Measurements from ENCODE around the gene HLA-DOB. TPM values are rescaled to one million over a fixed set of nuclear protein-coding genes. Genes with fewer than 3 reads are reported as not detected.
"Not testable (repeated sequence)": the region's sequence is repeated elsewhere in the genome, so short reads cannot be mapped to it uniquely, and the experiment has no call there.

The HLA-DOB gene
- total and polyA plus RNA-seq, 4 donors: 1.2 to 2.7 (median 1.4) TPM

- Histone ChIP-seq H3K9me3 (ENCODE audit: control insufficient read depth in 4 of 4, insufficient read depth in 3 of 4, low read length in 3 of 4) (peaks cover 0 to 2% (median 0%) of the 10 kb centered on the region in 4 donors), H3K4me1 (ENCODE audit: control insufficient read depth in 5 of 5, insufficient read depth in 5 of 5, low read length in 5 of 5) (peaks cover 0 to 1% (median 0%) of the 10 kb centered on the region in 5 donors), H3K27me3 (ENCODE audit: control insufficient read depth in 3 of 3, insufficient read depth in 3 of 3, low read length in 2 of 3) (peaks cover 0 to 16% (median 9%) of the 10 kb centered on the region in 3 donors), H3K4me3 (no peak overlapping the region), H3K36me3 (ENCODE audit: control insufficient read depth in 4 of 4, insufficient read depth in 4 of 4, low read length in 4 of 4) (no peaks in the 10 kb centered on the region), H3K9ac (ENCODE audit: insufficient read depth in 1 of 2, low read length in 2 of 2) (no peak overlapping the region), H3K27ac (ENCODE audit: low read depth in 1 of 2, low read length in 1 of 2) (no peak overlapping the region)
- ATAC-seq (ENCODE audit: insufficient read depth, low FRiP score) (no peak), DNase-seq (no peak)
- no peak for TF ChIP-seq CTCF (IDR thresholded peaks at IDR 0.05; ENCODE audit: control extremely low read depth, extremely low read depth)
- WGBS, 2 donors: 78 to 79% methylated on average over 3 of the region's 3 CpGs
These were observed 23.8 kb downstream of the HLA-DOB start for GRCh38 chr6:32792901-32793435.

GRCh38 chr6:32790306-32790705 lies 26.5 kb downstream of the HLA-DOB start:
- ATAC-seq (ENCODE audit: insufficient read depth, low FRiP score) (no peak), DNase-seq (no peak)
- Histone ChIP-seq H3K9me3 (ENCODE audit: control insufficient read depth in 4 of 4, insufficient read depth in 3 of 4, low read length in 3 of 4) (peaks cover 0 to 4% (median under 1%) of the 10 kb centered on the region in 4 donors), H3K4me1 (ENCODE audit: control insufficient read depth in 5 of 5, insufficient read depth in 5 of 5, low read length in 5 of 5) (peaks cover 0 to 1% (median 0%) of the 10 kb centered on the region in 5 donors), H3K27ac (ENCODE audit: low read depth in 1 of 2, low read length in 1 of 2) (no peak overlapping the region), H3K4me3 (no peak overlapping the region), H3K9ac (ENCODE audit: insufficient read depth in 1 of 2, low read length in 2 of 2) (no peak overlapping the region), H3K27me3 (ENCODE audit: control insufficient read depth in 3 of 3, insufficient read depth in 3 of 3, low read length in 2 of 3) (peaks cover 0 to 19% (median 6%) of the 10 kb centered on the region in 3 donors), H3K36me3 (ENCODE audit: control insufficient read depth in 4 of 4, insufficient read depth in 4 of 4, low read length in 4 of 4) (no peaks in the 10 kb centered on the region)
- 45 to 83% methylated on average over 2 of the region's 2 CpGs for WGBS, 2 donors
- no peak for TF ChIP-seq CTCF (IDR thresholded peaks at IDR 0.05; ENCODE audit: control extremely low read depth, extremely low read depth)

GRCh38 chr6:32785781-32786533 lies 30.8 kb downstream of the HLA-DOB start:
- ATAC-seq (ENCODE audit: insufficient read depth, low FRiP score): peak; percentile 77

GRCh38 chr6:32782923-32783322 lies 33.9 kb downstream of the HLA-DOB start:
- peaks cover 0 to 14% (median 0%) of the 10 kb centered on the region in 3 donors for H3K27me3 ChIP-seq (ENCODE audit: control insufficient read depth in 3 of 3, insufficient read depth in 3 of 3, low read length in 2 of 3)
- H3K4me1 ChIP-seq (ENCODE audit: control insufficient read depth in 5 of 5, insufficient read depth in 5 of 5, low read length in 5 of 5); ATAC-seq (ENCODE audit: insufficient read depth, low FRiP score); DNase-seq; H3K9me3 ChIP-seq (ENCODE audit: control insufficient read depth in 4 of 4, insufficient read depth in 3 of 4, low read length in 3 of 4); H3K27ac ChIP-seq (ENCODE audit: low read depth in 1 of 2, low read length in 1 of 2); H3K9ac ChIP-seq (ENCODE audit: insufficient read depth in 1 of 2, low read length in 2 of 2); H3K36me3 ChIP-seq (ENCODE audit: control insufficient read depth in 4 of 4, insufficient read depth in 4 of 4, low read length in 4 of 4); H3K4me3 ChIP-seq: not testable (repeated sequence)

More at GRCh38 chr6:32785781-32786533, 30.8 kb downstream of the HLA-DOB start:
- no peak overlapping the region for H3K27ac ChIP-seq (ENCODE audit: low read depth in 1 of 2, low read length in 1 of 2)
- H3K9me3 ChIP-seq (ENCODE audit: control insufficient read depth in 4 of 4, insufficient read depth in 3 of 4, low read length in 3 of 4): peaks cover 0 to 4% (median 0%) of the 10 kb centered on the region in 4 donors
- peak; percentile 43 to 77 (median 71) for DNase-seq
- H3K9ac ChIP-seq (ENCODE audit: insufficient read depth in 1 of 2, low read length in 2 of 2): no peak overlapping the region
- 33 to 47% methylated on average over 5 of the region's 5 CpGs for WGBS, 2 donors
- no peaks in the 10 kb centered on the region for H3K36me3 ChIP-seq (ENCODE audit: control insufficient read depth in 4 of 4, insufficient read depth in 4 of 4, low read length in 4 of 4)
- H3K27me3 ChIP-seq (ENCODE audit: control insufficient read depth in 3 of 3, insufficient read depth in 3 of 3, low read length in 2 of 3): peaks cover 0 to 14% (median 3%) of the 10 kb centered on the region in 3 donors
- peak; percentile 46 for TF ChIP-seq CTCF (IDR thresholded peaks at IDR 0.05; ENCODE audit: control extremely low read depth, extremely low read depth)
- no peaks in the 10 kb centered on the region for H3K4me1 ChIP-seq (ENCODE audit: control insufficient read depth in 5 of 5, insufficient read depth in 5 of 5, low read length in 5 of 5)
- no peak overlapping the region for H3K4me3 ChIP-seq

Data from lung (tissue), 12 donors.